HFFc6 (cell line): ENCODE measurements around the gene ASB6. TPM values are rescaled to one million over a fixed set of nuclear protein-coding genes. Genes with fewer than 3 reads are reported as not detected.

Experiments used
- DNase-seq: peaks from one replicate; pipeline ENCODE4 v3.0.0-alpha.2; 2018
- H3K27ac Mint-ChIP-seq: 2 replicates; pipeline ENCODE4 v1.8.0; 2020; ENCODE audit warnings: mild to moderate bottlenecking, mixed read lengths
- H3K27me3 Mint-ChIP-seq: 2 replicates; pipeline ENCODE4 v1.8.0; 2021; ENCODE audit warnings: mild to moderate bottlenecking, moderate library complexity, mixed read lengths; ENCODE audit not compliant: insufficient read depth
- H3K36me3 Mint-ChIP-seq: 2 replicates; pipeline ENCODE4 v1.8.0; 2021; ENCODE audit warnings: low read depth, mixed read lengths
- H3K4me1 Mint-ChIP-seq: 2 replicates; pipeline ENCODE4 v1.8.0; 2020; ENCODE audit warnings: low read depth, mixed read lengths
- H3K4me3 Mint-ChIP-seq: 2 replicates; pipeline ENCODE4 v1.8.0; 2020; ENCODE audit warnings: mild to moderate bottlenecking, moderate library complexity, mixed read lengths
- H3K9me3 Mint-ChIP-seq: 2 replicates; pipeline ENCODE4 v1.8.0; 2020; ENCODE audit warnings: mild to moderate bottlenecking, mixed read lengths
- CTCF ChIP-seq: fragments of 200-600 bp; sonication (generic); IDR thresholded peaks from 2 replicates; pipeline ENCODE4 v1.5.0; 2021; ENCODE audit warnings: antibody characterized with exemption, mild to moderate bottlenecking
- total RNA-seq, 6 experiments: library from RNA; stranded (reverse); fragmentation: NEBNext Ultra II Directional; extraction: Animal tissue kit (Norgen Biotek cat#: 25700); gene quantifications; 2 replicates in 1 of 6; 3 replicates in 5 of 6; pipeline ENCODE4 v1.2.3, GENCODE V29; 2021

Gene ASB6
- total RNA-seq, 6 experiments from 2014 or later = 28.9 to 33.1 (median 30.6) TPM

GRCh38 chr9:129609486-129610212, 32.3 kb downstream of the ASB6 start:
- Mint-ChIP-seq H3K9me3 (no peaks in the 10 kb centered on the region), H3K27me3 (no peaks in the 10 kb centered on the region; the same call in 1 of the 2 replicates), H3K36me3 (no peaks in the 10 kb centered on the region), H3K27ac (peak overlapping the region; percentile 80), H3K4me3 (peak overlapping the region; percentile 83), H3K4me1 (peaks cover 33% of the 10 kb centered on the region)
- DNase-seq = peak; percentile 28
- TF ChIP-seq CTCF = no peak

- no peaks in the 10 kb centered on the region; the same call in 1 of the 2 replicates for H3K27me3 Mint-ChIP-seq
- H3K27ac Mint-ChIP-seq = peak overlapping the region; percentile 86
- no peak for DNase-seq
- H3K4me3 Mint-ChIP-seq = no peak overlapping the region
- H3K9me3 Mint-ChIP-seq = no peaks in the 10 kb centered on the region
- no peaks in the 10 kb centered on the region for H3K36me3 Mint-ChIP-seq
- H3K4me1 Mint-ChIP-seq = peaks cover 33% of the 10 kb centered on the region
- TF ChIP-seq CTCF = no peak
Measured at GRCh38 chr9:129608561-129609481, 33.1 kb downstream of the ASB6 start.

GRCh38 chr9:129607027-129607387, 34.9 kb downstream of the ASB6 start:
- Mint-ChIP-seq H3K4me1 (peaks cover 37% of the 10 kb centered on the region), H3K27me3 (peaks cover 2% of the 10 kb centered on the region), H3K27ac (peak overlapping the region; percentile 86), H3K36me3 (no peaks in the 10 kb centered on the region), H3K4me3 (no peak overlapping the region), H3K9me3 (no peaks in the 10 kb centered on the region)
- TF ChIP-seq CTCF = no peak
- DNase-seq = no peak

GRCh38 chr9:129606161-129607026, 35.6 kb downstream of the ASB6 start:
- no peak overlapping the region for H3K4me3 Mint-ChIP-seq
- no peak for DNase-seq
- no peaks in the 10 kb centered on the region for H3K9me3 Mint-ChIP-seq
- H3K27me3 Mint-ChIP-seq = peaks cover 2% of the 10 kb centered on the region
- H3K36me3 Mint-ChIP-seq = no peaks in the 10 kb centered on the region
- peaks cover 37% of the 10 kb centered on the region for H3K4me1 Mint-ChIP-seq
- TF ChIP-seq CTCF = no peak
- H3K27ac Mint-ChIP-seq = no peak overlapping the region

GRCh38 chr9:129604766-129605163, 37.2 kb downstream of the ASB6 start:
- no peak overlapping the region for H3K4me3 Mint-ChIP-seq
- peak overlapping the region; percentile 36; the same call in 1 of the 2 replicates for H3K27ac Mint-ChIP-seq
- no peaks in the 10 kb centered on the region for H3K36me3 Mint-ChIP-seq
- H3K27me3 Mint-ChIP-seq = peaks cover 2% of the 10 kb centered on the region
- TF ChIP-seq CTCF = no peak
- DNase-seq = no peak
- no peaks in the 10 kb centered on the region for H3K9me3 Mint-ChIP-seq
- H3K4me1 Mint-ChIP-seq = peaks cover 28% of the 10 kb centered on the region
